Mucosa of descending colon (tissue), 3 donors: ENCODE data around the gene CYP3A4. TPM values are rescaled to one million over a fixed set of nuclear protein-coding genes. Genes with fewer than 3 reads are reported as not detected.
A peak's percentile ranks its signal among the peaks of the same experiment; 100 is the strongest.

Experiments
- ATAC-seq: fragments of 200-7000 bp; cut with Tn5 transposase; one replicate; pipeline ENCODE4 v1.9.1; 2020; ENCODE audit warnings: mild to moderate bottlenecking, moderate library complexity
- DNase-seq, 3 donors: peaks; one replicate each; pipeline ENCODE4 v3.0.0-alpha.2; 2020
- H3K36me3 ChIP-seq: fragments of 200-600 bp; one replicate; pipeline ENCODE4 v1.8.0; 2021; ENCODE audit warnings: low read depth, mild to moderate bottlenecking
- H3K4me1 ChIP-seq: fragments of 200-600 bp; one replicate; pipeline ENCODE4 v1.8.0; 2021; ENCODE audit warnings: low read depth, mild to moderate bottlenecking
- H3K4me3 ChIP-seq: fragments of 200-600 bp; one replicate; pipeline ENCODE4 v1.8.0; 2021; ENCODE audit warnings: mild to moderate bottlenecking
- H3K9me3 ChIP-seq: fragments of 200-600 bp; one replicate; pipeline ENCODE4 v1.8.0; 2021; ENCODE audit warnings: mild to moderate bottlenecking
- CTCF ChIP-seq: fragments of 200-600 bp; IDR thresholded peaks from one replicate; pipeline ENCODE4 v1.8.0; 2022; ENCODE audit warnings: antibody characterized with exemption, mild to moderate bottlenecking
- intact Hi-C, 2 donors: fragments of 100-400 bp; cut with DNase I in 1 of 2; cut with micrococcal nuclease in 1 of 2; formaldehyde crosslinking; loops; one replicate each; pipeline versions ENCODE4 v1.11.0 to v1.11.1; 2022; cut with DNase I, micrococcal nuclease
- total RNA-seq, 3 donors: library from RNA; stranded (reverse); fragmentation: NEBNext Ultra II Directional in 2 of 3; extraction: Animal tissue kit (Norgen Biotek cat#: 25700) in 2 of 3; gene quantifications; one replicate each; pipeline versions ENCODE4 v1.2.1 to v1.2.4, GENCODE V29; 2021 to 2023
- donor health status: DM: no; HTN: no; CAD: no; lungs with moderate emphysema.
- donor health status: DM: no; HTN: no; CAD: no.
- donor health status: DM: no; HTN: yes; CAD: no.

Gene CYP3A4
- total RNA-seq, 3 donors from 2014 or later: 2.8 to 5.4 (median 4.0) TPM

DNA sequence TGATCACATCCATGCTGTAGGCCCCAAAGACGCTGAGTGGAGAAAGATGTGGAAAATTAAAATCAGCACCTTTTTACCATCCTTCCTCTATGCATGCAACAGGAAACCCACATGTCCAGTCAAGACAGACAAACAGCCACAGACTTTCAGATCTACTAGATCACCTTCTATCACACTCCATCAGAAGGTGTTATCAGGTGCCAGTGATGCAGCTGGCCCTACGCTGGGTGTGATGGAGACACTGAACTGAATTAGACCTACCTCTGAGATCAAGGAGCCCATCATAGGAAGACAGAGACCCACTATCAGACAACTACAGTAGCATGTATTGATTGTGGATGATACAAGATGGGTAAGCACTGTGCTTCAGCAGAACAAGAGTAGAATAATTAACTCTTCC is 15.5 kb downstream of the CYP3A4 start:
- DNase-seq (no peak), ATAC-seq (no peak)
- Histone ChIP-seq H3K4me1 (peaks cover 5% of the 10 kb centered on the region), H3K9me3 (no peaks in the 10 kb centered on the region), H3K36me3 (no peaks in the 10 kb centered on the region), H3K4me3 (no peak overlapping the region)
- no peak for TF ChIP-seq CTCF
- intact Hi-C loops: no loop called here

GRCh38 chr7:99767662-99768061 is 16.3 kb downstream of the CYP3A4 start:
- DNase-seq (no peak), ATAC-seq (no peak)
- TF ChIP-seq CTCF: no peak
- intact Hi-C loops: no loop called here
- Histone ChIP-seq H3K9me3 (no peaks in the 10 kb centered on the region), H3K4me3 (no peak overlapping the region), H3K36me3 (no peaks in the 10 kb centered on the region), H3K4me1 (peaks cover 5% of the 10 kb centered on the region)

DNA sequence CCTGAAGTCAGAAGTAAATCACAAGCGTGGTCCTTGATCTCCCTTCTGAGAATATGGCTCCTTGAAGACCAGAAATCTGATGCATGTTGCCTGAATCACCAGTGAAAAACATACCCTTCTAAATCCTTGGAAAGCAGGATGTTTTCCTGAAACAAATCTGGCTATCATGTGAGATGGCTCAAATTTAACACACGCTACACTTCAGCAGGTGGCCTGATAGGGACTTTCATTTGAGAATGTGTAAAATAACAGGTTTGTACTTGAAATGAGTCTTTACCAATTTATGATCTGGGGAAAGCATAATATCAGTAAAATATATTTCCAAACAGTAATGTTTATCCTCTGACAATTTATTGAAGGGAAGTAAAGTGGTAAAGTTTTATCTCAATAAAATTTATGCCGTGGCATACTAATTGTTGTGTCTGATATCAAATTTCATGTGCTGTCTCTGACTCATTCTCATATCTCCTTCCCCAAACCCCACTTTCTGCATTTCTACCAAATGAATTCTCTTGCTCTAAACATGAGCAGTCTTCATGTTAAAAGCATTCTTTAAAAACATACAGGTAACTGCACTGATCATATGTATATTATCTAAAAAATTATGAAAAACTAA is 17.4 kb downstream of the CYP3A4 start:
- intact Hi-C loops: no loop called here
- Histone ChIP-seq H3K4me3 (no peak overlapping the region), H3K4me1 (no peaks in the 10 kb centered on the region), H3K36me3 (no peaks in the 10 kb centered on the region), H3K9me3 (no peaks in the 10 kb centered on the region)
- no peak for TF ChIP-seq CTCF
- DNase-seq (no peak), ATAC-seq (no peak)

DNA sequence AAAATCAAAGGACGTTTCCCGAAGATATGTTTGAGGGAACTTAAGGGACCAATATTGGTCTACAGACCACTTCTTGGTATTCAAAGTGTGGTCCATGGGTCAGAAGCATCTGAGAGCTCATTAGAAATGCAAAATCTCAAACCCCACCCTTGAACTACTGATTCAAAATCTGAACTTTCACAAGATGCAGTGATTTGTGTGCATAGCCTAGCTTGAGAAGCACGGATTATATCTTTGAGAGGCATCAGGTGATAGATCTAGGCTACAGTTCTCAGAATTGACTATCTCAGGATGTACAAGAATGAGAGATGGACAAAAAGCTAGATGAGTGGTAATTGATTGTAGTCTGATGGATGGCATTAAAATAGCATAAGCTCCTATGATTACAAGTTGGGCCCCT is 19.5 kb downstream of the CYP3A4 start:
- Histone ChIP-seq H3K36me3 (no peaks in the 10 kb centered on the region), H3K4me3 (no peak overlapping the region), H3K9me3 (no peaks in the 10 kb centered on the region), H3K4me1 (no peaks in the 10 kb centered on the region)
- ATAC-seq (no peak), DNase-seq (no peak)
- TF ChIP-seq CTCF: no peak
- intact Hi-C loops: no loop called here

DNA sequence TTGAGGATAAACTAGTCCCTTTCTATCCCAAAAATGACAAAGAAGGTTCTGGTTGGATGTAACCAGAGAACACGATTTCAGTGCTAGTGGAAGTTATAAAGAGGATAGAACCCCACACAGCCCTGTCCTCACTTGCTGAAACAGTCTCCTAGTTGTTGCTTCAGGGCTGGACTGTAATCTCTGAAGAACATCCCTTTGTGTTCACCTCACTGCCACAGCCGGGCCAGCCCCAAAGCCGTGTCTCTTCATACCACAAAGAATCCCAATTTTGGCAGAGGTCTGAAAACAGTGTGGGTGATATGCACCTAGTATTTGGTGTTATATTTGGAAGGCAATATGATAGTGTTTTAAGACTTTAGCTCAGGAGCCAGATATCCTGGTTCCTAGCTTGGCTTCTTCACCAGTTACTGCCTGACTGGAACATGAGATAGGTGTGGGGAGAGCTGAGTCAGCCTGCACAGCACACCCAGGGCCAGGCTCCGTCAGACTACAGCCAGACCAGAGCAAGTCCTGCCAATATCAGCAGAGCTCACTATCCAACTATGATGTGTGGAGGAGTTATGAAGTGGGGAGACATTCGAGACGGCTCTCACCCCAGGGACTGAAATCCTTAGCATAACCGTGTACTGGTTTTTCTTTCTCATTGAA is 21.2 kb downstream of the CYP3A4 start:
- intact Hi-C loops: no loop called here
- H3K36me3 ChIP-seq: no peaks in the 10 kb centered on the region
- DNase-seq (no peak), ATAC-seq (peak; percentile 54)
- no peaks in the 10 kb centered on the region for H3K4me1 ChIP-seq
- H3K4me3 ChIP-seq: no peak overlapping the region
- no peak for TF ChIP-seq CTCF
- no peaks in the 10 kb centered on the region for H3K9me3 ChIP-seq
